IMR-90 (cell line): Measurements from ENCODE around the gene KIFAP3. TPM values are rescaled to one million over a fixed set of nuclear protein-coding genes. Genes with fewer than 3 reads are reported as not detected.

ENCODE experiments used
- ATAC-seq: fragments of 200-7000 bp; cut with Tn5 transposase; 2 replicates; pipeline ENCODE4 v1.9.1; 2020; ENCODE audit warnings: low read depth, mild to moderate bottlenecking, moderate library complexity
- BruUV-seq: library from RNA; stranded (reverse); fragments of 400-500 nt; replicated peaks from 2 replicates; lab custom pipeline; 2021; lab: Mats Ljungman, UMichigan
- CTCF ChIA-PET: fragments of 300-600 bp; formaldehyde crosslinking; extraction: SDS; loops from one replicate; lab custom pipeline; 2021; ENCODE audit warnings: antibody characterized with exemption; lab: Yijun Ruan, JAX
- POLR2A ChIA-PET: fragments of 300-600 bp; sonication (Branson Sonifier 250); formaldehyde crosslinking; loops from one replicate; lab custom pipeline; 2022; ENCODE audit warnings: antibody characterized with exemption; ENCODE audit not compliant: unreplicated experiment; lab: Charles Lee
- DNase-seq: peaks from one replicate; pipeline ENCODE4 v3.0.0; 2013
- H2AFZ ChIP-seq: replicated peaks from 2 replicates; pipeline ENCODE3; 2013; ENCODE audit warnings: low read length, mild to moderate bottlenecking; ENCODE audit not compliant: poor library complexity
- H2AK5ac ChIP-seq: 2 replicates; pipeline ENCODE4 v1.6.1; 2013; ENCODE audit warnings: low read depth, low read length, inconsistent platforms
- H2AK9ac ChIP-seq: replicated peaks from 2 replicates; pipeline ENCODE3; 2013; ENCODE audit warnings: mild to moderate bottlenecking, low read depth, low read length, moderate library complexity; ENCODE audit not compliant: poor library complexity
- H2BK120ac ChIP-seq: 2 replicates; pipeline ENCODE4 v1.6.1; 2013; ENCODE audit warnings: low read depth, low read length, inconsistent platforms
- H2BK15ac ChIP-seq: 3 replicates; pipeline ENCODE4 v1.6.1; 2013; ENCODE audit warnings: low read depth, low read length, inconsistent platforms
- H2BK20ac ChIP-seq: 2 replicates; pipeline ENCODE4 v1.6.1; 2013; ENCODE audit warnings: low read depth, mild to moderate bottlenecking, inconsistent platforms, low read length, moderate library complexity
- H2BK5ac ChIP-seq: 2 replicates; pipeline ENCODE4 v1.6.1; 2013; ENCODE audit warnings: mild to moderate bottlenecking, low read depth, low read length, inconsistent platforms; ENCODE audit not compliant: poor library complexity, severe bottlenecking
- H3K14ac ChIP-seq: replicated peaks from 2 replicates; pipeline ENCODE4 v1.6.1; 2013; ENCODE audit warnings: low read depth, low read length, inconsistent platforms
- H3K18ac ChIP-seq: 2 replicates; pipeline ENCODE4 v1.6.1; 2013; ENCODE audit warnings: low read depth, low read length, control low read depth
- H3K23ac ChIP-seq: 2 replicates; pipeline ENCODE4 v1.6.1; 2013; ENCODE audit warnings: low read depth, low read length, inconsistent platforms
- H3K27ac ChIP-seq: 2 replicates; pipeline ENCODE4 v1.5.1; 2013; ENCODE audit warnings: mild to moderate bottlenecking, control low read depth, low read length; ENCODE audit not compliant: insufficient read depth
- H3K27me3 ChIP-seq: 2 replicates; pipeline ENCODE4 v1.6.1; 2013; ENCODE audit warnings: low read length; ENCODE audit not compliant: control insufficient read depth, insufficient read depth
- H3K36me3 ChIP-seq: 2 replicates; pipeline ENCODE4 v1.6.1; 2013; ENCODE audit warnings: low read length, mixed read lengths; ENCODE audit not compliant: control insufficient read depth, insufficient read depth
- H3K4ac ChIP-seq: 2 replicates; pipeline ENCODE4 v1.6.1; 2013; ENCODE audit warnings: low read depth, low read length, inconsistent platforms
- H3K4me1 ChIP-seq: 2 replicates; pipeline ENCODE4 v1.6.1; 2013; ENCODE audit warnings: low read length, mixed read lengths; ENCODE audit not compliant: control insufficient read depth, insufficient read depth
- H3K4me2 ChIP-seq: 2 replicates; pipeline ENCODE4 v1.6.1; 2013; ENCODE audit warnings: low read depth, mild to moderate bottlenecking, control low read depth, low read length, moderate library complexity
- H3K4me3 ChIP-seq: 2 replicates; pipeline ENCODE4 v1.5.1; 2013; ENCODE audit warnings: low read depth, mild to moderate bottlenecking, control low read depth, low read length, moderate library complexity; ENCODE audit not compliant: insufficient read depth
- H3K56ac ChIP-seq: 2 replicates; pipeline ENCODE4 v1.6.1; 2013; ENCODE audit warnings: low read length, inconsistent platforms; ENCODE audit not compliant: insufficient read depth; ENCODE audit errors: extremely low read depth
- H3K79me1 ChIP-seq, 2 experiments: 2 replicates each; pipeline ENCODE4 v1.6.1; 2013; ENCODE audit warnings: low read length in 2 of 2, inconsistent platforms in 1 of 2, low read depth in 1 of 2
- H3K9ac ChIP-seq: 2 replicates; pipeline ENCODE4 v1.6.1; 2013; ENCODE audit warnings: low read depth, low read length, control low read depth
- H3K9me1 ChIP-seq: 2 replicates; pipeline ENCODE4 v1.6.1; 2013; ENCODE audit warnings: low read length, inconsistent platforms; ENCODE audit not compliant: insufficient read depth
- H3K9me3 ChIP-seq: 2 replicates; pipeline ENCODE4 v1.6.1; 2013; ENCODE audit warnings: low read length; ENCODE audit not compliant: control insufficient read depth, insufficient read depth
- H4K20me1 ChIP-seq: 2 replicates; pipeline ENCODE4 v1.6.1; 2013; ENCODE audit warnings: low read length, inconsistent platforms; ENCODE audit not compliant: insufficient read depth
- H4K5ac ChIP-seq: 2 replicates; pipeline ENCODE4 v1.6.1; 2013; ENCODE audit warnings: mild to moderate bottlenecking, low read depth, low read length, control low read depth
- H4K8ac ChIP-seq, 2 experiments: 2 replicates each; pipeline ENCODE4 v1.6.1; 2013; ENCODE audit warnings: low read depth in 2 of 2, low read length in 2 of 2, control low read depth in 1 of 2, inconsistent platforms in 1 of 2
- H4K91ac ChIP-seq: 2 replicates; pipeline ENCODE4 v1.6.1; 2013; ENCODE audit warnings: low read depth, low read length, inconsistent platforms; ENCODE audit not compliant: insufficient read depth
- BHLHE40 ChIP-seq: fragments of 150-350 bp; IDR thresholded peaks from 2 replicates; pipeline ENCODE4 v1.6.1; 2016; ENCODE audit warnings: mild to moderate bottlenecking, low read depth, low read length
- CEBPB ChIP-seq: IDR thresholded peaks from 2 replicates; pipeline ENCODE4 v1.6.1; 2012; ENCODE audit warnings: low read depth, low read length, improper control_type of control experiment
- MXI1 ChIP-seq: IDR thresholded peaks from 2 replicates; pipeline ENCODE4 v1.6.1; 2012; ENCODE audit warnings: low read depth, mild to moderate bottlenecking, low read length, moderate library complexity, borderline replicate concordance
- WGBS, 2 experiments: methylation state at CpG; one replicate each; pipeline versions ENCODE4 v1.1.5 to v1.1.7; 2013; ENCODE audit warnings: missing lambda C conversion rate in 2 of 2; ENCODE audit not compliant: insufficient read length in 1 of 2; ENCODE audit errors: extremely low coverage in 2 of 2; 5-methylcytosine and 5-hydroxymethylcytosine counted together
- dilution Hi-C: fragments of 300-500 bp; cut with HindIII; formaldehyde crosslinking; loops from one replicate; pipeline ENCODE4 v1.14.3; 2018; ENCODE audit warnings: low sequenced_read_pairs; ENCODE audit not compliant: unreplicated experiment
- in situ Hi-C: fragments of 300-500 bp; cut with MboI; formaldehyde crosslinking; loops from 3 replicates; pipeline ENCODE4 v1.14.3; 2019; ENCODE audit warnings: low sequenced_read_pairs, inconsistent platforms, mixed read lengths
- intact Hi-C: fragments of 100-400 bp; cut with micrococcal nuclease; formaldehyde crosslinking; loops from 2 replicates; pipeline ENCODE4 v1.10.0; 2022
- polyA plus RNA-seq, 3 experiments: library from polyadenylated mRNA; depleted of rRNA; stranded (reverse); fragments of >200 nt; gene quantifications; 2 replicates each; pipeline ENCODE4 v1.2.3, GENCODE V29; 2012; ENCODE audit warnings: low replicate concordance in 1 of 3
- total RNA-seq: library from RNA; depleted of rRNA; stranded (reverse); fragments of >200 nt; gene quantifications from 2 replicates; pipeline ENCODE4 v1.2.3, GENCODE V29; 2012

KIFAP3 gene
- total and polyA plus RNA-seq, 2 of the 4 experiments (the other 2 are of a cell fraction): 10.5 to 10.9 TPM

DNA sequence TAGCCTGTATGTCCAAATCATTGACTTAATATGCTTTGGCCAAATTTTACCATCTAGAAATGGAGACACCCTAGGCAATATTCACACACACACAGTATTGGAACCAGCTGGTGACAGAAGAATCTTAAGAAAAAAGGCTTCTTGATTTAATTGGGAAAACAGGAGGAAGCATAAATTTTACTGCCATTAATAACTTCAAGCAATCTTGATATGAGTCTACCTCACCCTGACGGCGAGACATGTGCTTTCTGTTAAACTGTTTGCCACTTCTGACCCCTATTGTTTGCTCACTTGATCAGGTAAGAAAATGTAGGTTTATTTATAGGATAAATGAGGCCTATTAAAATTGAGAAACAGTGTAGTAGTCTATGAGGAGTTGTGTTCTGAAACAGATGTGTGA lies 73.2 kb downstream of the KIFAP3 start:
- in situ Hi-C loops: no loop called here
- intact Hi-C loops: no loop called here

More for the DNA sequence above, 73.2 kb downstream of the KIFAP3 start:
- Histone ChIP-seq H3K9me1 (no peaks in the 10 kb centered on the region), H4K20me1 (no peaks in the 10 kb centered on the region), H3K79me1 (no peaks in the 10 kb centered on the region), H3K23ac (no peak overlapping the region), H3K36me3 (no peaks in the 10 kb centered on the region), H3K4me2 (no peak overlapping the region), H2AK9ac (no peak overlapping the region), H3K4ac (no peak overlapping the region), H2BK5ac (no peak overlapping the region), H2BK20ac (no peak overlapping the region), H3K18ac (no peak overlapping the region), H4K91ac (no peak overlapping the region), H3K27ac (no peak overlapping the region), H2AK5ac (no peak overlapping the region), H3K14ac (no peak overlapping the region), H2AFZ (no peak overlapping the region), H3K27me3 (no peaks in the 10 kb centered on the region), H3K9ac (no peak overlapping the region), H4K8ac (no peak overlapping the region), H3K4me3 (no peak overlapping the region), H2BK120ac (no peak overlapping the region), H3K4me1 (peaks cover 2% of the 10 kb centered on the region; the same call in 1 of the 2 replicates), H3K9me3 (no peaks in the 10 kb centered on the region), H4K5ac (no peak overlapping the region), H2BK15ac (no peak overlapping the region), H3K56ac (no peak overlapping the region)
- no peak for ATAC-seq
- POLR2A ChIA-PET: no interaction called here
- CTCF ChIA-PET: no interaction called here
- TF ChIP-seq CEBPB (no peak), BHLHE40 (no peak), MXI1 (no peak)
- DNase-seq: no peak
- no TSS peak for BruUV-seq
- dilution Hi-C loops: no loop called here
- WGBS, 2 experiments: no CpG with 5 or more reads among the region's 2 CpGs
